ENCODE data around the gene TMEFF2.
"Not testable (repeated sequence)": the region's sequence is repeated elsewhere in the genome, so short reads cannot be mapped to it uniquely, and the experiment has no call there.

TMEFF2 gene

GRCh38 chr2:192122141-192122540, 72.6 kb downstream of the TMEFF2 start:
- H3K4me3 ChIP-seq (ENCODE audit: low read depth, low read length): no peak overlapping the region
- TF ChIP-seq CTCF (IDR thresholded peaks at IDR 0.05; ENCODE audit: borderline replicate concordance, insufficient read depth, low read depth, low read length): no peak

- no peak for TF ChIP-seq CTCF (IDR thresholded peaks at IDR 0.05; ENCODE audit: borderline replicate concordance, insufficient read depth, low read depth, low read length)
- no peak overlapping the region for H3K4me3 ChIP-seq (ENCODE audit: low read depth, low read length)
Observed at GRCh38 chr2:192119536-192119935, 75.2 kb downstream of the TMEFF2 start.

- H3K4me3 ChIP-seq (ENCODE audit: low read depth, low read length): no peak overlapping the region
- TF ChIP-seq CTCF (IDR thresholded peaks at IDR 0.05; ENCODE audit: borderline replicate concordance, insufficient read depth, low read depth, low read length): no peak
Observed at GRCh38 chr2:192117705-192118104, 77.0 kb downstream of the TMEFF2 start.

- not testable (repeated sequence) for H3K4me3 ChIP-seq (ENCODE audit: low read depth, low read length)
Observed at GRCh38 chr2:192111536-192111935, 83.2 kb downstream of the TMEFF2 start.

- TF ChIP-seq CTCF (IDR thresholded peaks at IDR 0.05; ENCODE audit: borderline replicate concordance, insufficient read depth, low read depth, low read length): no peak
- H3K4me3 ChIP-seq (ENCODE audit: low read depth, low read length): no peak overlapping the region
Observed at GRCh38 chr2:192099742-192100141, 95.0 kb downstream of the TMEFF2 start.

GRCh38 chr2:192098814-192099491, 95.8 kb downstream of the TMEFF2 start:
- no peak for TF ChIP-seq CTCF (IDR thresholded peaks at IDR 0.05; ENCODE audit: borderline replicate concordance, insufficient read depth, low read depth, low read length)
- no peak overlapping the region for H3K4me3 ChIP-seq (ENCODE audit: low read depth, low read length)

- H3K4me3 ChIP-seq (ENCODE audit: low read depth, low read length): no peak overlapping the region
- TF ChIP-seq CTCF (IDR thresholded peaks at IDR 0.05; ENCODE audit: borderline replicate concordance, insufficient read depth, low read depth, low read length): no peak
Observed at GRCh38 chr2:192091476-192091875, 103.3 kb downstream of the TMEFF2 start.
